Lung (tissue), 12 donors: ENCODE measurements around the gene CASP3. TPM values are rescaled to one million over a fixed set of nuclear protein-coding genes. Genes with fewer than 3 reads are reported as not detected.
"Not testable (repeated sequence)": the region's sequence is repeated elsewhere in the genome, so short reads cannot be mapped to it uniquely, and the experiment has no call there.

Experiments used
- ATAC-seq: fragments of 200-7000 bp; cut with Tn5 transposase; one replicate; pipeline ENCODE4 v1.9.1; 2020; ENCODE audit warnings: moderate number of reproducible peaks; ENCODE audit not compliant: insufficient read depth, low FRiP score
- DNase-seq, 3 donors: peaks; one replicate each; pipeline ENCODE4 v3.0.0-alpha.2; 2013 to 2017
- H3K27ac ChIP-seq, 2 donors: one replicate each; pipeline ENCODE4 v1.5.1; 2013; ENCODE audit warnings: mild to moderate bottlenecking in 2 of 2, moderate library complexity in 2 of 2, control low read depth in 1 of 2, inconsistent platforms in 1 of 2, low read depth in 1 of 2, low read length in 1 of 2
- H3K27me3 ChIP-seq, 3 donors: one replicate each; pipeline ENCODE4 v1.5.1; 2013; ENCODE audit warnings: low read length in 2 of 3; ENCODE audit not compliant: control insufficient read depth in 3 of 3, insufficient read depth in 3 of 3
- H3K36me3 ChIP-seq, 4 donors: one replicate each; pipeline ENCODE4 v1.5.1; 2013; ENCODE audit warnings: low read length in 4 of 4, mild to moderate bottlenecking in 1 of 4, moderate library complexity in 1 of 4; ENCODE audit not compliant: control insufficient read depth in 4 of 4, insufficient read depth in 4 of 4
- H3K4me1 ChIP-seq, 5 donors: one replicate each; pipeline ENCODE4 v1.5.1; 2013; ENCODE audit warnings: low read length in 5 of 5, mild to moderate bottlenecking in 2 of 5, moderate library complexity in 1 of 5; ENCODE audit not compliant: control insufficient read depth in 5 of 5, insufficient read depth in 5 of 5
- H3K4me3 ChIP-seq: one replicate; pipeline ENCODE4 v1.5.1; 2013; ENCODE audit warnings: mild to moderate bottlenecking, control low read depth, moderate library complexity
- H3K9ac ChIP-seq, 2 donors: one replicate each; pipeline ENCODE4 v1.5.1; 2013; ENCODE audit warnings: low read length in 2 of 2, control low read depth in 1 of 2; ENCODE audit not compliant: insufficient read depth in 1 of 2
- H3K9me3 ChIP-seq, 4 donors: one replicate each; pipeline ENCODE4 v1.5.1; 2013; ENCODE audit warnings: low read length in 3 of 4, mild to moderate bottlenecking in 1 of 4, moderate library complexity in 1 of 4; ENCODE audit not compliant: control insufficient read depth in 4 of 4, insufficient read depth in 3 of 4
- WGBS, 2 donors: extraction: QIAGEN DNeasy Blood & Tissue Kit; methylation state at CpG; one replicate each; pipeline ENCODE4 v1.1.7; 2013; 5-methylcytosine and 5-hydroxymethylcytosine counted together
- polyA plus RNA-seq, 2 donors: library from polyadenylated mRNA; stranded (reverse); fragments of 200-250 nt; gene quantifications; one replicate each; pipeline ENCODE4 v1.2.1, GENCODE V29; 2013
- total RNA-seq, 2 donors: library from RNA; depleted of rRNA in 1 of 2; stranded (reverse); fragments of >200 nt in 1 of 2; gene quantifications; one replicate each; pipeline ENCODE4 v1.2.1, GENCODE V29; 2014 to 2021
- TF ChIP-seq, protein P1 (sequence below): IDR thresholded peaks from 2 replicates; pipeline ENCODE4 v1.5.1; 2012; ENCODE audit warnings: mild to moderate bottlenecking; ENCODE audit errors: control extremely low read depth, extremely low read depth
- donor health status: control.
- donor health status: control.
- donor health status: Bipolar disorder and iron deficiency.
- donor health status: healthy.
- donor health status: DM: yes; HTN: yes; CAD: no.

The CASP3 gene
- total and polyA plus RNA-seq, 4 donors: 9.3 to 30.4 (median 16.7) TPM

- ATAC-seq (no peak), DNase-seq (no peak)
- Histone ChIP-seq H3K36me3 (no peaks in the 10 kb centered on the region), H3K27me3 (no peaks in the 10 kb centered on the region), H3K9ac (no peak overlapping the region), H3K4me3 (no peak overlapping the region), H3K27ac (no peak overlapping the region), H3K4me1 (no peaks in the 10 kb centered on the region), H3K9me3 (peaks cover 0 to 8% (median under 1%) of the 10 kb centered on the region in 4 donors)
- 84 to 92% methylated on average over 3 of the region's 3 CpGs for WGBS, 2 donors
- TF ChIP-seq, protein P1, sequence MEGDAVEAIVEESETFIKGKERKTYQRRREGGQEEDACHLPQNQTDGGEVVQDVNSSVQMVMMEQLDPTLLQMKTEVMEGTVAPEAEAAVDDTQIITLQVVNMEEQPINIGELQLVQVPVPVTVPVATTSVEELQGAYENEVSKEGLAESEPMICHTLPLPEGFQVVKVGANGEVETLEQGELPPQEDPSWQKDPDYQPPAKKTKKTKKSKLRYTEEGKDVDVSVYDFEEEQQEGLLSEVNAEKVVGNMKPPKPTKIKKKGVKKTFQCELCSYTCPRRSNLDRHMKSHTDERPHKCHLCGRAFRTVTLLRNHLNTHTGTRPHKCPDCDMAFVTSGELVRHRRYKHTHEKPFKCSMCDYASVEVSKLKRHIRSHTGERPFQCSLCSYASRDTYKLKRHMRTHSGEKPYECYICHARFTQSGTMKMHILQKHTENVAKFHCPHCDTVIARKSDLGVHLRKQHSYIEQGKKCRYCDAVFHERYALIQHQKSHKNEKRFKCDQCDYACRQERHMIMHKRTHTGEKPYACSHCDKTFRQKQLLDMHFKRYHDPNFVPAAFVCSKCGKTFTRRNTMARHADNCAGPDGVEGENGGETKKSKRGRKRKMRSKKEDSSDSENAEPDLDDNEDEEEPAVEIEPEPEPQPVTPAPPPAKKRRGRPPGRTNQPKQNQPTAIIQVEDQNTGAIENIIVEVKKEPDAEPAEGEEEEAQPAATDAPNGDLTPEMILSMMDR: no peak
Observed at GRCh38 chr4:184612074-184612473, 37.2 kb downstream of the CASP3 start.

- H3K9ac ChIP-seq, DNase-seq, H3K36me3 ChIP-seq, H3K4me1 ChIP-seq, H3K9me3 ChIP-seq, H3K4me3 ChIP-seq, H3K27me3 ChIP-seq, H3K27ac ChIP-seq, ATAC-seq: not testable (repeated sequence)
- 92 to 95% methylated on average over 2 of the region's 2 CpGs for WGBS, 2 donors
Observed at GRCh38 chr4:184607429-184607828, 41.8 kb downstream of the CASP3 start.

GRCh38 chr4:184602857-184603256, 46.4 kb downstream of the CASP3 start:
- not testable (repeated sequence) for H3K27ac ChIP-seq, H3K9ac ChIP-seq, ATAC-seq, H3K36me3 ChIP-seq, DNase-seq, H3K27me3 ChIP-seq, H3K4me3 ChIP-seq, H3K4me1 ChIP-seq, H3K9me3 ChIP-seq
- WGBS, 2 donors: 0% methylated on average over 1 of the region's 1 CpG

GRCh38 chr4:184600982-184601381, 48.3 kb downstream of the CASP3 start:
- DNase-seq, ATAC-seq: not testable (repeated sequence)
- WGBS, 2 donors: 75 to 77% methylated on average over 8 of the region's 8 CpGs

GRCh38 chr4:184599492-184600135, 49.6 kb downstream of the CASP3 start:
- Histone ChIP-seq H3K9ac (no peak overlapping the region), H3K36me3 (no peaks in the 10 kb centered on the region), H3K9me3 (peaks cover 0 to 5% (median 0%) of the 10 kb centered on the region in 4 donors), H3K27ac (no peak overlapping the region), H3K4me3 (no peak overlapping the region), H3K27me3 (no peaks in the 10 kb centered on the region), H3K4me1 (peaks cover 0 to 3% (median 0%) of the 10 kb centered on the region in 5 donors)
- WGBS, 2 donors: 81 to 87% methylated on average over 7 of the region's 7 CpGs
- no peak for ATAC-seq
- DNase-seq: no peak
- TF ChIP-seq, protein P1: no peak

More at GRCh38 chr4:184600982-184601381, 48.3 kb downstream of the CASP3 start:
- H3K9me3 ChIP-seq, H3K4me3 ChIP-seq, H3K36me3 ChIP-seq, H3K4me1 ChIP-seq, H3K27ac ChIP-seq, H3K9ac ChIP-seq, H3K27me3 ChIP-seq: not testable (repeated sequence)
